Choroid plexus epithelial cell (primary cell): ENCODE data around the gene TAGLN2.

Experiments used
- DNase-seq: peaks from one replicate; pipeline ENCODE4 v3.0.0-alpha.2; 2010; ENCODE audit warnings: low read depth
- H3K4me3 ChIP-seq: 2 replicates; pipeline ENCODE4 v1.5.1; 2011; ENCODE audit warnings: low read depth, mild to moderate bottlenecking, control low read depth, low read length, moderate library complexity
- CTCF ChIP-seq: conservative IDR thresholded peaks from 2 replicates; pipeline ENCODE4 v1.5.1; 2011; ENCODE audit warnings: low read depth, mild to moderate bottlenecking, control low read depth, inconsistent platforms, low read length, moderate library complexity

TAGLN2 gene

GRCh38 chr1:159920651-159921050 is 4.7 kb downstream of the TAGLN2 start:
- DNase-seq: no peak
- H3K4me3 ChIP-seq: no peak overlapping the region
- no peak for TF ChIP-seq CTCF

GRCh38 chr1:159920202-159920601 is 5.1 kb downstream of the TAGLN2 start:
- H3K4me3 ChIP-seq: no peak overlapping the region
- no peak for TF ChIP-seq CTCF
- no peak for DNase-seq

GRCh38 chr1:159919236-159919865 is 6.0 kb downstream of the TAGLN2 start:
- H3K4me3 ChIP-seq: no peak overlapping the region
- no peak for TF ChIP-seq CTCF
- no peak for DNase-seq

GRCh38 chr1:159918352-159919200 is 6.7 kb downstream of the TAGLN2 start:
- H3K4me3 ChIP-seq: no peak overlapping the region
- no peak for DNase-seq
- no peak for TF ChIP-seq CTCF

GRCh38 chr1:159917533-159918351 is 7.6 kb downstream of the TAGLN2 start:
- TF ChIP-seq CTCF: no peak
- H3K4me3 ChIP-seq: no peak overlapping the region
- DNase-seq: no peak

- DNase-seq: peak; percentile 70
- no peak overlapping the region for H3K4me3 ChIP-seq
- TF ChIP-seq CTCF: no peak
Observed at GRCh38 chr1:159916242-159917051, 8.9 kb downstream of the TAGLN2 start.
